GM10266 (cell line): ENCODE data around the gene PIEZO1.

ENCODE experiments used
- DNase-seq: peaks from one replicate; pipeline ENCODE4 v3.0.0; 2012; ENCODE audit errors: extremely low spot score
- TF ChIP-seq, protein P1 (sequence below): IDR thresholded peaks from 2 replicates; pipeline ENCODE4 v1.5.1; 2012; ENCODE audit warnings: mild to moderate bottlenecking, low read depth; ENCODE audit not compliant: control insufficient read depth, insufficient read depth; ENCODE audit errors: missing control alignments

The PIEZO1 gene

DNA sequence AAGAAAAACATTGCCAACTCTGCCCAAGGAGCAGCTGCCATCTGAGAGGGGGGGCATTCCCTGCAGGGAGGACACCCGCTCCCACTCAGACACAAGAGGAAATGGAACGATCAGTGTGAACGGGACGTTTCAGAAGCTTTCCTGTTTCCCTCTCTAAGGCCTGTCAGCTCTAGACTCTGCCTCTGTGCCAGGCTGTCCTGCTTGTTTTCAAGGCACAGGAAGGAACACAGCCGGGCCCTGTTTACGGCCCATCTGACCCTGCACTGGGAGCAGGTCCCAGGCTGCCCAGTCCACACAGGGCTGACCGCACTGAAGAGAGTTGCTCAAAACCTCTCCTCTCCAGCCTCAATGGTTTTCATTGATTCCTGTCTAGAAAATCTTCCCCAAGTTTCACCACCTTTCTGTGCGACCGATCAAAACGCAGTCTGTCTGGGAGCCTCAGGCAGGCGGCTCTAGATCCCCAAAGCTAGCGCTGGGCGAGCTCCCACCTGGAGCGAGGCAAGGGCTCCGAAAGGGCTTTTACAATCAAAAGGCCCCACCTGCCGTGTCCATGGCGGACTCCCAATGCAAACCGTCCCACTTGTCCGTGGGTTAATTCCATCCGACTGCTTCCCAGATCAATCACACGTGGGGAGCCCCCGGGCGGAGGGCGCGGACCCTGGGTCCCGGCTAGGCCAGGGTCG lies 1.5 kb downstream of the PIEZO1 start:
- DNase-seq, result no peak
- TF ChIP-seq, protein P1, sequence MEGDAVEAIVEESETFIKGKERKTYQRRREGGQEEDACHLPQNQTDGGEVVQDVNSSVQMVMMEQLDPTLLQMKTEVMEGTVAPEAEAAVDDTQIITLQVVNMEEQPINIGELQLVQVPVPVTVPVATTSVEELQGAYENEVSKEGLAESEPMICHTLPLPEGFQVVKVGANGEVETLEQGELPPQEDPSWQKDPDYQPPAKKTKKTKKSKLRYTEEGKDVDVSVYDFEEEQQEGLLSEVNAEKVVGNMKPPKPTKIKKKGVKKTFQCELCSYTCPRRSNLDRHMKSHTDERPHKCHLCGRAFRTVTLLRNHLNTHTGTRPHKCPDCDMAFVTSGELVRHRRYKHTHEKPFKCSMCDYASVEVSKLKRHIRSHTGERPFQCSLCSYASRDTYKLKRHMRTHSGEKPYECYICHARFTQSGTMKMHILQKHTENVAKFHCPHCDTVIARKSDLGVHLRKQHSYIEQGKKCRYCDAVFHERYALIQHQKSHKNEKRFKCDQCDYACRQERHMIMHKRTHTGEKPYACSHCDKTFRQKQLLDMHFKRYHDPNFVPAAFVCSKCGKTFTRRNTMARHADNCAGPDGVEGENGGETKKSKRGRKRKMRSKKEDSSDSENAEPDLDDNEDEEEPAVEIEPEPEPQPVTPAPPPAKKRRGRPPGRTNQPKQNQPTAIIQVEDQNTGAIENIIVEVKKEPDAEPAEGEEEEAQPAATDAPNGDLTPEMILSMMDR, result no peak

DNA sequence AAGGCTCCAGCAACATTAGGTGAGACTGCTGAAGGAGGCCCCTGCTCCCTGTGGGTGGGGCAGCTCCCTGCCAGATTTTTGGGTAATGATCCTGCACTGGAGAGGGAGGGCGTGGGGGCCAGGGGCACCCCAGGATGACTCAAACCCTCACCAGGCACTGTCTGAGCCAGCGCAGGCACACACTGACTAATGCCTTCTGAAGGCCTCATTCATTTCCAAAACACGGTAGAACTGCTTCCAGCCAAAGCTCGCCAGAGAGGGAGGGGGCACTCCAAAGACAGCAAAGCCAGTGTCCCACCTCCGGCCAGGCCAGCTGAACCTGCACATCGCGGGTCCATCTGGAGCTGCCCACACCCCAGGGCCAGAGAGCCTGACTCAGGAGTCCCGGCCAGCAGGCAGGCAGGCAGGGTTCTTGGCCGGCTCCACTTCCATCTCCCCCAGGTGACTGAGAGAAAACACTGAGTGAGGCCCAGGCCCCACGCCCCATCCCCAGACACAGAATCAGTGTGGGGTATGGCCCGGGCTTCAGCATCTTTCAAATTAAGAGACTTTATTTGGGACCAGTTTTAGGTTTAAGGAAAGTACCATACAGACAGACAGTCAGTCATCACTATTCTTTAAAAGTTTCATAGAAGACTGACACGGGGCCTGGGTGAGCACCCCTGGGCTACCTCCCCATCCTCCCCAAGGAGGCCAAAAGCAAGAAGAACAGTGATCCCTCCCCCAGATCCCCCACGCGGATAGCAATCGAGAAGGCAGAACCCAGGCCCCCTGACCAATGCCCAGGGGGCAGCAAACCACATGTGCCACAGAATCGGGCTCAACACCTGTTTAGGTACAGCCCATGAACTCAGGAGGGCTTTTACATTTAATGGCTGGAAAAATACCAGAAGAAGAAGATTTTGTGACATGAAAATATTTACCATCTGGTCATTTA lies 2.3 kb downstream of the PIEZO1 start:
- DNase-seq, result no peak
- TF ChIP-seq, protein P1, result no peak

DNA sequence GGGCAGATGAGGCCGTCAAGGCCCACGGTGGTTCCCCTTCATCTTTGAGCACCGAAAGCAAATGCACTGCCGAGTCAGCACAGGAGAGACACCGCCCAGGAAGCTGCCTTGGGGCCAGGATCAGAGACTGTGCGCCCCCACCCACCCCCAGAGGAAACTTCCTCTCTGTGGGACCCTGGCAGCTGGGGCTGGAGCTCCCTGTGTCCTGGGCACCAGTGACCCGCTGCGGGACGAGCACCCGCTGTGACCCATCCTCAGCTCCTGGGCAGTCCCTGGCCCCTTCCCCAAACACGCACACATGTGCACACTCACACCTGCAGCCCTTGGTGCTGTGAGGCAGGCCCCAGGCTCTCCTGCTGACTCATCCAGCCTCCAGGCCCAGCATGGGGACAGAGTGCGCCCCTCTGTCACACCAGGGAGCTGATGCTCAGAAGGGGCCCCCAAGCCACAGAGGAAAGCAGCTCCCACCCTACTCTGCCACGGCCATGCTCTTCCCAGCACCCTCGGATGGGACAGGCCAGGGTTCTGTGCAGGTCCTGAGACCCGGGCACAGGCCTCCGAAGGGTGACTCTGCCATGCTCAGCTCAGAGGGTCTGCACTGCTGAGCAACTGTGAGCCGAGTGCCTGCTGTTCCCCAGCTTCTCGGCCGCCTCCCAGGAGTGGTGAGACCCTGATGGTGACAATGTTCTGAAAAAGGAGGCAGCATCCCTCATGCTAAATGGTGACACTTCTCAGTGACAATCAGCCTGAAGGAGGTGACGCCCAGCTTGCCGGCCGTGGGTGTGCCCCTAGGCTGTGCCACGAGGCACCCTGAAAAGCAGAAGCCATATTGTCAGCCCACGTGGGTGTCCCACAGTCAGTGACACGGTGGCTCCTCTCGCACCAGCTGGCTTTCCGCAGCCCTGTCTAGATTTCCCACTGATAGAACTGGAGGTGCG lies 3.6 kb downstream of the PIEZO1 start:
- DNase-seq, result peak; percentile 81
- TF ChIP-seq, protein P1, result no peak

DNA sequence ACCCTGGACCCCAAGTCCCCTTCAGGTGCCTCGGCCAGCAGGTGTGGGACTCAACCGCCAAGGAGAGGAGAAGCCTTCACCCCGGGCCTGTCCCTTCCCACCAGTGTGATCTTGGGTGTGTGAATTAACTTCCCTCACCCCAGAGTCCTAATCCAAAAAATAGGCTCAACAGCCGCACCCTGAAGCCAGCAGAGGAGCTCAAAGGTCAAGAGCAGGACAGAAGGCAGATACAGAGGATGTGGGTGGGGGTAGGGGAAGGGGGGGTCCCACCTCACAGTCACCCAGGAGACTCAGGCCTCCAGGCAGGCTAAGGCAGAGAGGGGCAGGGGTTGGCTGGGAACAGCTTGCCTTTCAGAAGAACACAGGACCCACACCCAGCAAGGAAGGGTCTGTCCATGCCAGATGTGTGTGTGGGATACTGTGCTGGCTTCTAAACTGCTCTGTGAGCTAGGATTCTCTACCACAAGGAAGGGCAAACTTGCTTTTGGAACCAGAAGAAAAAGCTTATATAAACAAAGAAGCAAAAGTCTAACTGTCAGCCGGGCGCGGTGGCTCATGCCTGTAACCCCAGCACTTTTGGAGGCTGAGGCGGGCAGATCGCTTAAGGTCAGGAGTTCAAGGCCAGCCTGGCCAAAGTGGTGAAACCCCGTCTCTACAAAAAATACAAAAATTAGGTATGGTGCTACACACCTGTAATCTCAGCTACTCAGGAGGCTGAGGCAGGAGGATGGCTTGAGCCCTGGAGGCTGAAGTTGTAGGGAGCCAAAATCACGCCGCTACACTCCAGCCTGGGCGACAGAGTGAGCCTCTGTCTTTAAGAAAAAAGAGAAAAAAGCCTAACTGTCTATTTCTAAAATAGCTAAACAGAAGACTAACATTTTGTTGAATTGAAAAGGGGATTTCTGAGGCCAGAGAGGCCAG lies 4.6 kb downstream of the PIEZO1 start:
- TF ChIP-seq, protein P1, result no peak
- no peak for DNase-seq

DNA sequence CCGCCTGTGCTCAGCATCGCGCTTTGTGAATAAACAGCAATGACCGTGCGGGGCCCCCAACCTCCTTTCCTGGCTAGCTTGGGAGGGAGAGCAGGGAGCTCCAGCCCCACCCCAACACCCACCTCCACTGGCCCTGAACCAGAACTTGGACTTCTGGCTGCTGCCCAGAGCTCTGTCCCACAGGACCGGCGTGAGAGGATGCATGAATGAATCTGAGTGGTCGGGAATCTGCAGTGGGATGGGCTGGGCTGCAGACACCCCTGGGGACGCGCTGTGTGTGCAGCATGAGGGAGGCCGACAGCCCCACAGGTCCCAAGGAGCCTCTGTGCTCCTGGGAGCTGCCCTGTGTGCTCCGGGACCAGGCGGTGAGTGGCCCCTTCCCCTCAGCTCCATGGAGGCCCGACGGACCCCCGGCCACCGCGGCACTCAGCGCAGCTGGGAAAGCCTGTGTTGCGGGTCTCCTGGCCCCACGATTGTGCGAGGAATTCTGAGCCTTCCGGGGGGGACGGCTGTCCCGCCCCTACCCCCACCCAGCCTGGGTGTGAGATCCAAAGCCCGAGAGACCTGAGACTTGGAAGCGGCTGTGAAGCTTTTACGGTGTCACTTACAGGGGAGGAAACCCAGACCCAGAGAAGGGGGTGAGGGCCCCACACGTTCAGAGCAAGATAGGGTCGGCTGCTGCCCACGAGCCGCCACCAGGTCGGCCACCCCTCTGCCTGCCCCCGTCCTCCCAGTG lies 5.4 kb downstream of the PIEZO1 start:
- TF ChIP-seq, protein P1, result no peak
- DNase-seq, result no peak
